ENCODE measurements around the gene CTSW.

Gene CTSW

DNA sequence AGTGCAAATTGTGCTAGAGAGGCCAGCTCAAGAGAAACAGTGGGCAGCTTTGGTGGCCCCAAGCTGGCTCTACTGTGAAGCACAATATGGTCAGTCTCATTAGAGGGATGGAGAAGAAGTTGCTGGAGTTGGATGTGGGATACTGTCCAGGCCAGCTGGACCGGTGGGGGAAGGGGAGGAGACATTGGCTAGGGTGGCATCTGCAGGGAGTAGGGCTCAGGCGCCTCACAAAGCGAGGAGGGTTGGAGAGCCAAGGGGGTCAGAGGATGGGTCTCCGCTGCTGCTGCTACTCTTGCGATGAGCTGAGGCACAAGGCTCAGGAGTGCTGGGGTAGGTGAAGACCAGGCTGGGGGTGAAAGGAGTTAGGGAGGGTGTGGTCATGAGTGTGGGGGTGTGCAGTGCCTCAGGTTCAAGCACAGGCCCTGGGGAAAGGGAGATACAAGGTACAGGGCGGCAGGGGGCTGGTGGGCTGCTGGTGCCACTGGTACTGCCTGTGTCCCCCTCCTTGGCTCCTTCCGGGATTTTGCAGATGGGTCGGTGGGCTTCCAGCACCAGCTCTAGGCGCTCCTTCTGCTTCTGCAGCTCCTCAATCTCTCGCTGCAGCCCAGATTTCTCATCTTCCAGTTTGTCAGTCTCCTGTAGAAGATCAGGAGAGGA is 13.2 kb downstream of the CTSW start:
- H3K36me3 Mint-ChIP-seq (ENCODE audit: low read depth) = peaks cover 39% of the 10 kb centered on the region
- H3K9me3 Mint-ChIP-seq = no peaks in the 10 kb centered on the region
- intact Hi-C loops (cut with micrococcal nuclease) = no loop called here
- H3K27ac Mint-ChIP-seq = peak overlapping the region; percentile 99
- H3K4me3 Mint-ChIP-seq = peak overlapping the region; percentile 98
- no peaks in the 10 kb centered on the region for H3K27me3 Mint-ChIP-seq
- peaks cover 75% of the 10 kb centered on the region for H3K4me1 Mint-ChIP-seq (ENCODE audit: low read depth)

GRCh38 chr11:65894034-65894591 is 14.5 kb downstream of the CTSW start:
- no peaks in the 10 kb centered on the region for H3K27me3 Mint-ChIP-seq
- H3K4me1 Mint-ChIP-seq (ENCODE audit: low read depth) = peaks cover 68% of the 10 kb centered on the region
- H3K9me3 Mint-ChIP-seq = no peaks in the 10 kb centered on the region
- H3K27ac Mint-ChIP-seq = peak overlapping the region; percentile 99
- intact Hi-C loops (cut with micrococcal nuclease) = no loop called here
- peaks cover 27% of the 10 kb centered on the region for H3K36me3 Mint-ChIP-seq (ENCODE audit: low read depth)
- peak overlapping the region; percentile 98 for H3K4me3 Mint-ChIP-seq

GRCh38 chr11:65895482-65895981 is 15.9 kb downstream of the CTSW start:
- intact Hi-C loops (cut with micrococcal nuclease) = no loop called here
- Mint-ChIP-seq H3K27me3 (no peaks in the 10 kb centered on the region), H3K4me1 (ENCODE audit: low read depth) (peaks cover 60% of the 10 kb centered on the region)

DNA sequence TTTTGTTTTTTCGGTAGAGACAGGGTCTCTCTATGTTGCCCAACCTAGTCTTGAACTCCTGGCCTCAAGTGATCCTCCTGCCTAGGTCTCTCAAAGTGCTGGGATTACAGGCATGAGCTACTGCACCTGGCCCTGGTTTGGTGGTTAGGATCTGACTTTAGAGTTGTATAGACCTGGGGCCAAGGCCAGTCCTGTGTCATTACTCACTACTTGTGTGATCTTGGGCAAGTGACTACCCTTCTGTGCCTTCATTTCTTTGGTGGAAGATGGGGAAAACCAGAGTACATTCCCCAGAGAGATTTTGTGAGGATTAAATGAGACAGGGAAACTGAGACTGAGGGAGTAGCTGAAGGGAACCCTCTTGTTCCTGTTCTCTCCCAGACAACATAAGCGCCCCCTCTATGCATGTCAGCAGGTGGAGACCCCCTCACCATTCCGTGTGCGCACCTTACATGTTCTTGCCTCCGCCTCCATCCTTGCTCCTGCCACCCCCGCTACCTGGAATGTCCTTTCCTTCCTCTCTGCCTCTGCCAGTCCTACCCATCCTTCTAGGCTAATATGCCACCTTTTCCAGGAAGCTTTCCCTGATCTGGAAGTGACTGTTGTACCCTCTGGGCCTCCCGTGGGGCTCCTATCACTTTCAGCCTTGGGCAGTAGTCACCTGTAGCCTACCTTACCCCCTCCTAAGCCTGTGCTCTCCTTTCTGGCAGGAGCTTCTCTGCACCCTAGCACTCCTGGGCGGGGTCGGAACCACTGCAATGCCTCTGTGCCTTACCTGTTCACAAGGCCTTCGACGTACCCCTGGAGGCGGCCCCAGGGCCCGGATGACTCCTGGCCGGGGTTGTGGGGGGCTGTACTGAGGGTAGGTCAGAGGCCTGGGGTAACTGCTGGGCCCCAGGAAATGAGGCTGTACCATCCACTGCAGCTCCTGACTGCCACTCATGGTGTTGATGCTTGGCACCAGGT is 16.7 kb downstream of the CTSW start:
- Mint-ChIP-seq H3K36me3 (ENCODE audit: low read depth) (peaks cover 33% of the 10 kb centered on the region), H3K27ac (peak overlapping the region; percentile 23), H3K4me3 (no peak overlapping the region), H3K9me3 (no peaks in the 10 kb centered on the region), H3K27me3 (no peaks in the 10 kb centered on the region), H3K4me1 (ENCODE audit: low read depth) (peaks cover 57% of the 10 kb centered on the region)
- intact Hi-C loops (cut with micrococcal nuclease) = no loop called here

More at GRCh38 chr11:65895482-65895981, 15.9 kb downstream of the CTSW start:
- Mint-ChIP-seq H3K4me3 (no peak overlapping the region), H3K36me3 (ENCODE audit: low read depth) (peaks cover 33% of the 10 kb centered on the region), H3K9me3 (no peaks in the 10 kb centered on the region), H3K27ac (peak overlapping the region; percentile 33)

- no peaks in the 10 kb centered on the region for H3K27me3 Mint-ChIP-seq
- peaks cover 58% of the 10 kb centered on the region for H3K4me1 Mint-ChIP-seq (ENCODE audit: low read depth)
These were observed 17.4 kb downstream of the CTSW start for GRCh38 chr11:65897020-65897471.

DNA sequence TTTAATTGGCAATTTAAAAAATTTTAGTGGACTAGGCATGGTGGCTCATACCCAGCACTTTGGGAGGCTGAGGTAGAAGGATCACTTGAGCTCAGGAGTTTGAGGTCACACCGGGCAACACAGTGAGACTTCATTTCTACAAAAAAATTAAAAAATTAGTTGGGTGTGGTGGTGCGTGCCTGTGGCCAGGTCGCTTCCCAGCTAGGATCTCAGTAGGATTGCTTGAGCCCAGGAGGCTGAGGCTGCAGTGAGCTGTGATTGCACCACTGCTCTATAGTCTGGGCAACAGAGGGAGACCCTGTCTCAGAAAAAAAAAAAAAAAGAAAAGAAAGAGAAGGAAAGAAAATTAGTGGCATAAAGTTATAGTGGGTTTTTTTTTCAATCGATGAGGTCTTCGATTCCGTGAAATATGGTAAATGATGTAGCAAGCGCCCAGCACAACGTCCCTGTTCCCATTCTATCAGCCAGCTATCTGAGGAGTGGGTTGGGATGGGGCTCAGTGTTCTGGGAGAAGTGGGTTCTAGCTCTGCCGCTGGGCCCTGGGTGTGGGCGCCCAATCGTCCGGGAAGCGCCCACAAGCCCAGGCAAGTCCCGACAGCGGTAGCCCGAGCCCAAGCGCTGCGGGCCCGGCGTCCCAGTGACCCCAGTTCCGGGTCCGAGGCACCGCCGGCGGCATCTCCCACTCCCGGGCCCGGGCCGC is 19.2 kb downstream of the CTSW start:
- Mint-ChIP-seq H3K4me3 (peak overlapping the region; percentile 83), H3K27ac (peak overlapping the region; percentile 90), H3K36me3 (ENCODE audit: low read depth) (peaks cover 21% of the 10 kb centered on the region), H3K4me1 (ENCODE audit: low read depth) (peaks cover 46% of the 10 kb centered on the region), H3K9me3 (no peaks in the 10 kb centered on the region), H3K27me3 (peaks cover 13% of the 10 kb centered on the region)
- intact Hi-C loops (cut with micrococcal nuclease) = no loop called here

More at GRCh38 chr11:65897020-65897471, 17.4 kb downstream of the CTSW start:
- intact Hi-C loops (cut with micrococcal nuclease) = no loop called here
- H3K9me3 Mint-ChIP-seq = no peaks in the 10 kb centered on the region
- peaks cover 30% of the 10 kb centered on the region for H3K36me3 Mint-ChIP-seq (ENCODE audit: low read depth)
- H3K27ac Mint-ChIP-seq = no peak overlapping the region
- H3K4me3 Mint-ChIP-seq = no peak overlapping the region

DNA sequence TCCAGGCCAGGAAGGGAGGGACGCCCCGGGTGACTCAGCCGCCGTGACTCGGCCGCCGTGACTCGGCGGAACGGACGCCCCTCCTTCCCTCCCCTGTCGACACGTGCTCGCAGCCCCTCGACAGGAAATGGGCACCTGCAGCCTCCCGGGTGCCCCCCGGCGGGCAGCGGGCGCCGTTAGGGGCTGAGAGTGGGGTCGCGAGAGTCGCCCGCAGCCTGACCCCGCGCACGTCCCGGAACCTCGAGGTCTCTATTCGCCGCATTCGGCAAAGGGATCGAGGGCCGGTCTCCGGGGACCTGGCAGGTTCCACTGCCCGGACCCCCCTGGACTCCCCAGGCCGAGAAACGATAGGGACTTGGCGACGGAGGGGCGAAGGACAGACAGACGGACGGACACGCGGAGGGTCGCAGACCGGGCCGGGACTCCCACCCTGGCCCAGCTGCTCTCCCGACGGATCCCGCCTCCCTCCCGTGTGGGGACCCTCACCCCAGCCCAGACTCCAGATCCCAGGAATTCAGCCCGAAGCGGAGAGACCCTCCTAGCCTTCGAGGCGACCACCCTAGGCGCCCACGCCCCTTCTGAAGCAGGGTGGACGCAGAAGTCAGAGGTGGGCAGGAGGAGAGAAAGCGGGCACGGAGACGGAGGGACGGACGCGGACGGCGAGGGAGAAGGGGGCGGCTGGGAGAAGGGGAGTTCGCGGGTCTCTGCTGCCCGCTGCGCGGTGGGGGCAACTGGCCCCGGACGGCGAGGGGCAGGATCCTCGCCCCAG is 19.9 kb downstream of the CTSW start:
- peak overlapping the region; percentile 90 for H3K27ac Mint-ChIP-seq

GRCh38 chr11:65900125-65900898 is 20.7 kb downstream of the CTSW start, which contains the start of gene FOSL1:
TSS of gene FOSL1 (minus strand) at chr11:65900388. CDS start at chr11:65900339, 49 bp downstream.
- H3K27me3 Mint-ChIP-seq = peaks cover 14% of the 10 kb centered on the region
- intact Hi-C loops (cut with micrococcal nuclease) = no loop called here
- no peaks in the 10 kb centered on the region for H3K9me3 Mint-ChIP-seq
- peaks cover 34% of the 10 kb centered on the region for H3K4me1 Mint-ChIP-seq (ENCODE audit: low read depth)
- peaks cover 21% of the 10 kb centered on the region for H3K36me3 Mint-ChIP-seq (ENCODE audit: low read depth)
- peak within 1 kb of the TSS; percentile 83 for H3K4me3 Mint-ChIP-seq
- H3K27ac Mint-ChIP-seq = peak within 1 kb of the TSS; percentile 90

More for the DNA sequence above, 19.9 kb downstream of the CTSW start:
- intact Hi-C loops (cut with micrococcal nuclease) = no loop called here
- peaks cover 21% of the 10 kb centered on the region for H3K36me3 Mint-ChIP-seq (ENCODE audit: low read depth)
- peaks cover 13% of the 10 kb centered on the region for H3K27me3 Mint-ChIP-seq
- no peaks in the 10 kb centered on the region for H3K9me3 Mint-ChIP-seq
- H3K4me1 Mint-ChIP-seq (ENCODE audit: low read depth) = peaks cover 38% of the 10 kb centered on the region
- H3K4me3 Mint-ChIP-seq = peak overlapping the region; percentile 83

GRCh38 chr11:65900899-65901180 is 21.2 kb downstream of the CTSW start:
- Mint-ChIP-seq H3K4me3 (no peak overlapping the region), H3K4me1 (ENCODE audit: low read depth) (peaks cover 29% of the 10 kb centered on the region), H3K9me3 (no peaks in the 10 kb centered on the region), H3K36me3 (ENCODE audit: low read depth) (peaks cover 16% of the 10 kb centered on the region), H3K27ac (peak overlapping the region; percentile 90), H3K27me3 (peaks cover 14% of the 10 kb centered on the region)
- intact Hi-C loops (cut with micrococcal nuclease) = no loop called here

DNA sequence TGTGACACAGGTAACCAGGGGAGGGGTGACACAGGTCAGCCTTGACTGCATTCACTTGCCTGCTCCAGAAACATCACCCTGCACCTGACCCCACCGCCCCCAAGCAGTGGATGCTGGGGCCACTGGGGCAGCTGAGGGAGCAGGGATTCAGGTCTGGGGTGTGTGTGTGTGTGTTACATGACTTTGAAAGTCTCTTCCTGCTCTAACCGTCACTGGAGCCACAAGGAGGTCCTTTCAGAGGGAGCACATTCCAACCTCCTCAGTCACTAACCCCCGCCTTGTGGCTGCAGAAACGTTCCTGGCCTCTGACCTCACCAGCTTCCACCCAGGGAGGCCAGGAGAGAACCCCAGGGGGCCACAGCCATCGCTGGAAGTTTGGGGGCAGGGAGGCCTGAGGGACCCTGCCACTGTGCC is 23.4 kb downstream of the CTSW start:
- Mint-ChIP-seq H3K27ac (no peak overlapping the region), H3K36me3 (ENCODE audit: low read depth) (peaks cover 6% of the 10 kb centered on the region), H3K4me3 (no peak overlapping the region), H3K4me1 (ENCODE audit: low read depth) (peaks cover 19% of the 10 kb centered on the region), H3K9me3 (no peaks in the 10 kb centered on the region), H3K27me3 (peaks cover 16% of the 10 kb centered on the region)
- intact Hi-C loops (cut with micrococcal nuclease) = no loop called here

DNA sequence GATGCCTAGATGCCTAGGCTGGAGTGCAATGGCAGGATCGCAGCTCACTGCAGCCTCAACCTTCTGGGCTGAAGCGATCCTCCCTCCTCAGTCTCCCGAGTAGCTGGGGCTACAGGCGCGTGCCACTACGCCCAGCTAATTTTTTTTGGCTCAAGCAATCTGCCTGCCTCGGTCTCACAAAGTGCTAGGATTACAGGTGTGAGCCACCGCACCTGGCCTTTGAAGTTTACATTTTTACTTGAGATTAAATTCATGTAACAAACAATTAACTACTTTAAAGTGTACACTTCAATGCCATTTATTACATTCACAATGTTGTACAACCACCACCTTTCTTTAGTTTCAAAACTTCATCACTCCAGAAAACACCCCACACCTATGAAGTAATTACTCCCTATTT is 24.1 kb downstream of the CTSW start:
- Mint-ChIP-seq H3K36me3 (ENCODE audit: low read depth) (peaks cover 6% of the 10 kb centered on the region), H3K9me3 (no peaks in the 10 kb centered on the region), H3K27me3 (peaks cover 17% of the 10 kb centered on the region), H3K27ac (no peak overlapping the region), H3K4me1 (ENCODE audit: low read depth) (peaks cover 16% of the 10 kb centered on the region), H3K4me3 (no peak overlapping the region)
- intact Hi-C loops (cut with micrococcal nuclease) = no loop called here

DNA sequence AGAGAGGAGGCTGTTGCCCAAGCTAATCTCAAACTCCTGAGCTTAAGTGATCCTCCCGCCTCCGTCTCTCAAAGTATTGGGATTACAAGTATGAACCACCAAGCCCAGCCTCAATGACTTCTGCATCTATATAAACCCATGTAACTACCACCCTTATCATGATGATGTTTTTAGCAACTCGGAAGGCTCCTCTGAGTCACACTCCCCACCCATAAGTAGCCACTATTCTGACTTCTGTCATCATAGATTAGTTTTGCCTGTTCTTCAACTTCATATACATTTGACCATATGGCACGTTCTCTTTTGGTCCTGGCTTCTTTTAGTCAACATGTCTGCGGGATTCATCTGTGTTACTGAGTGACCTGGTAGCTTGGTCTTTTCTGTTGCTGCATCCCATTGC is 27.0 kb downstream of the CTSW start:
- Mint-ChIP-seq H3K27me3 (peaks cover 24% of the 10 kb centered on the region), H3K27ac (no peak overlapping the region), H3K9me3 (no peaks in the 10 kb centered on the region), H3K36me3 (ENCODE audit: low read depth) (no peaks in the 10 kb centered on the region), H3K4me3 (no peak overlapping the region), H3K4me1 (ENCODE audit: low read depth) (peaks cover 11% of the 10 kb centered on the region)
- intact Hi-C loops (cut with micrococcal nuclease) = no loop called here
